Skeletal muscle tissue (tissue), 4 donors: ENCODE data around the gene UBXN11. TPM values are rescaled to one million over a fixed set of nuclear protein-coding genes. Genes with fewer than 3 reads are reported as not detected.
A peak's percentile ranks its signal among the peaks of the same experiment; 100 is the strongest.

Experiments used
- H3K27ac ChIP-seq: one replicate; pipeline ENCODE4 v1.7.0; 2013; ENCODE audit warnings: mild to moderate bottlenecking, low read depth, low read length, inconsistent platforms
- H3K27me3 ChIP-seq, 3 donors: one replicate each; pipeline ENCODE4 v1.7.0; 2013; ENCODE audit warnings: low read length in 3 of 3; ENCODE audit not compliant: control insufficient read depth in 3 of 3, insufficient read depth in 3 of 3
- H3K36me3 ChIP-seq, 3 donors: one replicate each; pipeline ENCODE4 v1.7.0; 2013; ENCODE audit warnings: low read length in 3 of 3; ENCODE audit not compliant: control insufficient read depth in 3 of 3, insufficient read depth in 3 of 3
- H3K4me1 ChIP-seq, 3 donors: one replicate each; pipeline ENCODE4 v1.7.0; 2013; ENCODE audit warnings: low read length in 3 of 3, mild to moderate bottlenecking in 3 of 3; ENCODE audit not compliant: control insufficient read depth in 3 of 3, insufficient read depth in 3 of 3
- H3K4me3 ChIP-seq, 3 donors: one replicate each; pipeline ENCODE4 v1.7.0; 2013; ENCODE audit warnings: low read length in 3 of 3
- H3K9ac ChIP-seq, 3 donors: one replicate each; pipeline ENCODE4 v1.7.0; 2013; ENCODE audit warnings: low read length in 3 of 3, mild to moderate bottlenecking in 3 of 3, moderate library complexity in 2 of 3, low read depth in 1 of 3
- H3K9me3 ChIP-seq, 3 donors: one replicate each; pipeline ENCODE4 v1.7.0; 2013; ENCODE audit warnings: low read length in 3 of 3; ENCODE audit not compliant: control insufficient read depth in 3 of 3
- total RNA-seq: library from RNA; depleted of rRNA; stranded (reverse); fragments of >200 nt; gene quantifications from one replicate; pipeline ENCODE4 v1.2.3, GENCODE V29; 2014
- donor health status: Osteomylitis.

Gene UBXN11
- total RNA-seq, 1 donor from 2014 or later = 2.1 TPM

GRCh38 chr1:26322042-26322331, 15.6 kb upstream of the UBXN11 start:
- Histone ChIP-seq H3K9ac (peak overlapping the region in 2 of 3 donors; percentile 33 to 57), H3K27me3 (peaks cover 3 to 10% (median 8%) of the 10 kb centered on the region in 3 donors)

GRCh38 chr1:26321315-26322041, 15.0 kb upstream of the UBXN11 start:
- H3K4me1 ChIP-seq = peaks cover 9 to 11% (median 9%) of the 10 kb centered on the region in 3 donors
- H3K27ac ChIP-seq = no peak overlapping the region
- peak overlapping the region in 1 of 3 donors; percentile 1 for H3K4me3 ChIP-seq
- H3K9me3 ChIP-seq = no peaks in the 10 kb centered on the region
- H3K9ac ChIP-seq = peak overlapping the region in 2 of 3 donors; percentile 33 to 57
- no peaks in the 10 kb centered on the region for H3K36me3 ChIP-seq
- H3K27me3 ChIP-seq = peaks cover 3 to 10% (median 8%) of the 10 kb centered on the region in 3 donors

More at GRCh38 chr1:26322042-26322331, 15.6 kb upstream of the UBXN11 start:
- Histone ChIP-seq H3K4me1 (peaks cover 9 to 11% (median 9%) of the 10 kb centered on the region in 3 donors), H3K36me3 (no peaks in the 10 kb centered on the region), H3K4me3 (no peak overlapping the region), H3K27ac (no peak overlapping the region), H3K9me3 (no peaks in the 10 kb centered on the region)

GRCh38 chr1:26320896-26321295, 14.5 kb upstream of the UBXN11 start:
- H3K4me3 ChIP-seq = no peak overlapping the region
- H3K9ac ChIP-seq = peak overlapping the region in 1 of 3 donors; percentile 33
- H3K9me3 ChIP-seq = no peaks in the 10 kb centered on the region
- peaks cover 3 to 10% (median 8%) of the 10 kb centered on the region in 3 donors for H3K27me3 ChIP-seq
- H3K4me1 ChIP-seq = peaks cover 9 to 11% (median 9%) of the 10 kb centered on the region in 3 donors
- H3K27ac ChIP-seq = no peak overlapping the region
- H3K36me3 ChIP-seq = no peaks in the 10 kb centered on the region

- Histone ChIP-seq H3K27ac (no peak overlapping the region), H3K4me3 (no peak overlapping the region), H3K9me3 (no peaks in the 10 kb centered on the region), H3K4me1 (peaks cover 9 to 11% (median 9%) of the 10 kb centered on the region in 3 donors), H3K9ac (no peak overlapping the region), H3K27me3 (peaks cover 0 to 8% (median 8%) of the 10 kb centered on the region in 3 donors), H3K36me3 (no peaks in the 10 kb centered on the region)
Observed at GRCh38 chr1:26318338-26319064, 12.1 kb upstream of the UBXN11 start.

GRCh38 chr1:26317612-26318337, 11.3 kb upstream of the UBXN11 start, which contains the start of gene CD52:
CD52 (plus strand) TSS chr1:26317958; CDS start chr1:26318018, 60 bp downstream.
- H3K27me3 ChIP-seq = peaks cover 0 to 8% (median 8%) of the 10 kb centered on the region in 3 donors
- peak within 1 kb of the TSS in 1 of 3 donors; percentile 40 for H3K9ac ChIP-seq
- no peak within 1 kb of the TSS for H3K27ac ChIP-seq
- peaks cover 9 to 11% (median 9%) of the 10 kb centered on the region in 3 donors for H3K4me1 ChIP-seq
- H3K9me3 ChIP-seq = no peaks in the 10 kb centered on the region
- no peaks in the 10 kb centered on the region for H3K36me3 ChIP-seq
- H3K4me3 ChIP-seq = no peak within 1 kb of the TSS

- Histone ChIP-seq H3K36me3 (no peaks in the 10 kb centered on the region), H3K9ac (no peak overlapping the region), H3K27me3 (peaks cover 0 to 8% (median 8%) of the 10 kb centered on the region in 3 donors), H3K27ac (no peak overlapping the region), H3K9me3 (no peaks in the 10 kb centered on the region), H3K4me1 (peaks cover 9 to 11% (median 9%) of the 10 kb centered on the region in 3 donors), H3K4me3 (no peak overlapping the region)
Observed at GRCh38 chr1:26317146-26317545, 10.7 kb upstream of the UBXN11 start.

- peaks cover 3 to 6% (median 5%) of the 10 kb centered on the region in 3 donors for H3K4me1 ChIP-seq
- H3K4me3 ChIP-seq = no peak overlapping the region
- no peak overlapping the region for H3K27ac ChIP-seq
Observed at GRCh38 chr1:26315874-26316850, 9.7 kb upstream of the UBXN11 start.

GRCh38 chr1:26314501-26314900, 8.1 kb upstream of the UBXN11 start:
- Histone ChIP-seq H3K9me3 (no peaks in the 10 kb centered on the region), H3K4me3 (no peak overlapping the region), H3K9ac (no peak overlapping the region), H3K36me3 (no peaks in the 10 kb centered on the region), H3K4me1 (peaks cover 0 to 4% (median 3%) of the 10 kb centered on the region in 3 donors), H3K27me3 (no peaks in the 10 kb centered on the region), H3K27ac (no peak overlapping the region)

More at GRCh38 chr1:26315874-26316850, 9.7 kb upstream of the UBXN11 start:
- no peaks in the 10 kb centered on the region for H3K9me3 ChIP-seq
- H3K36me3 ChIP-seq = no peaks in the 10 kb centered on the region
- peaks cover 0 to 8% (median 6%) of the 10 kb centered on the region in 3 donors for H3K27me3 ChIP-seq
- no peak overlapping the region for H3K9ac ChIP-seq
